ENCODE results near the gene ACER3.
"Not testable (repeated sequence)": the region's sequence is repeated elsewhere in the genome, so short reads cannot be mapped to it uniquely, and the experiment has no call there.

ACER3 gene

DNA sequence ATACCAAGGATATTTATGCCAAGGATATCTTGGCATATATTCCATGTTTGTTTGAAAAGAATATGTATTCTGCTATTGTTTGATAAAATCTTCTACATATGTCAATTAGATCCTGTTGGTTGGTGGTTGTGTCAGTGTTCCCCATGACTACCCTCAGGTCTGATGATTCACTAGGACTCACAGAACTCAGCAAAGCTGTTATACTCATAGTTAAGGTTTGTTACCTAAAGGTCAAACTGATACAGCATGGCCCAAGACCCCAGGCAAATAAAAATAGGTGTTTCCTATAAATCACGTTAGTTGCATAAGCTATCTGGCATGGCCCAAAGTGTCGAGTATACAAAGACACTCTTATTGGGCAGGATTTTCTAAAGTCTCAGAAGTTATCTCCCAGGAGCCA is 143.2 kb downstream of the ACER3 start:
- no peak for DNase-seq

DNA sequence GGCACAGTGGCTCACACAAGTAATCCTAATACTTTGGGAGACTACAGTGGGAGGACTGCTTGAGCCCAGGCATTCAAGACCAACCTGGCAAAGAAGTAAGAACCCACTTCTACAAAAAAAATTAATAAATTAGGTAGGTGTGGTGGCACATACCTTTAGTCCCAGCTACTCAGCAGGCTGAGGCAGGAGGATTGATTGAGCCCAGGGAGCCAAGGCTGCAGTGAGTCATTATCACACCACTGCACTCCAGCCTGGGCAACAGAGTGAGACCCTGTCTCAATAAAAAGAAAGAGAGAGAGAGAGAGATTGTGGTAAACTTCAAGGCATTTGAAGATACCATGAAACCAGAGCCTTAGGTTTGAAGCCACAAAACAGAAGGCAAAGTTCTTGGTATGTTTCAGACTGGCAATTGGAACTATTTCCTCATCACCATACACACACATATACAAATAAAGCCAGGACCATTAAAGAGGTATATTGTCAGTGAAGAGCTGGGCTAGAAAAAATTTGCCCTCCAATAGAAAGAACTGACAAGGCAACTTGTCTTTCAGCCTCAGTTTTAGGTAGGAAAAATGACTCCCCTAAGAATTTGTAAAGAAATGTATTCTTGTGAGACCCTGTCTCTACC is 148.9 kb downstream of the ACER3 start:
- no peak for DNase-seq

DNA sequence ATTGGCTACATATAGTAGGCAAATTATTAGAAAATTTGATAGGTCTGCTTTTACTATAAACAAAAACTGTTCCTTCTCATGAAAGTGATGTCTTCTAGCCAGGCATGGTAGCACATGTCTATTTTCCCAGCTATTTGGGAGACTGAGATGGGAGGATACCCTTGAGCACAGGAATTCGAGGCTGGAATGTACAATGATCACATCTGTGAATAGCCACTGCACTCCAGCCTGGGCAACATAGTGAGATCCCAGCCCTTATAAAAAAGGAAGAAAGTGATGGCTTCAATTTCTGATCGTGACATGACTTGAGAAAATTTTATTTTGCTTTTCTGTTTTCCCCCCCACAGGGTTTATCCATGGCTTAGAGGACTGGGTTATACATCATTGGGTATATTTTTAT is 154.0 kb downstream of the ACER3 start:
- no peak for DNase-seq

- not testable (repeated sequence) for DNase-seq
Measured at GRCh38 chr11:77018396-77018924, 157.7 kb downstream of the ACER3 start.

DNA sequence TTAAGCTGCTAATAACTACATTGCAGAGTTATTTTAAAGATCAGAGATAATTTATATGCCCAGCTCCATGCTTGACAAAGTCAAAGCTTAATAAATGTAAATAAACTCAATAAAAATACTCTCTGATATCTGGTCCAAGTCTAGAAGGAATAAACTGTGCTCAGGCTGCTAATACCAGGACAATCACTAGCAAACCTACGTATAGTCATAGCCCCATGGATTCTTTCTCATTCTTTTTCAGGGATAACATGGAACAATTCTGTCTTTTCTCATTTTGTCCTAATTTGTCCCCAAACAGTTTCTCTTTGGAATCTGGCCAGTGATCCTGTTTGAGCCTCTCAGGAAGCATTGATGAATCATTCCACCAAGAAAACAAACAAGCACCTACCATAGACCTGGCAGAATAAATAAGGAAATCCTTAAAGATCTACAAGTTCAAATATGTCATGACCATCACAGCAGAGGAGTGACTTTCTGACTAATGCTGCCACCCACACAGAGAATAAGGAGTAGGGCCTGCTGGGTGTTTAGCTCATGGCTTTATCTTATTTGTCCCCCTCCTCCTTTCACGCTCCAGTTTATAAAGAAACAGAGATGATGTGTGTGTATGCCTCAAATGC is 159.4 kb downstream of the ACER3 start:
- no peak for DNase-seq

GRCh38 chr11:77020734-77021133 is 160.0 kb downstream of the ACER3 start:
- DNase-seq = no peak

- DNase-seq = no peak
Measured at GRCh38 chr11:77024745-77025144, 164.0 kb downstream of the ACER3 start.

DNA sequence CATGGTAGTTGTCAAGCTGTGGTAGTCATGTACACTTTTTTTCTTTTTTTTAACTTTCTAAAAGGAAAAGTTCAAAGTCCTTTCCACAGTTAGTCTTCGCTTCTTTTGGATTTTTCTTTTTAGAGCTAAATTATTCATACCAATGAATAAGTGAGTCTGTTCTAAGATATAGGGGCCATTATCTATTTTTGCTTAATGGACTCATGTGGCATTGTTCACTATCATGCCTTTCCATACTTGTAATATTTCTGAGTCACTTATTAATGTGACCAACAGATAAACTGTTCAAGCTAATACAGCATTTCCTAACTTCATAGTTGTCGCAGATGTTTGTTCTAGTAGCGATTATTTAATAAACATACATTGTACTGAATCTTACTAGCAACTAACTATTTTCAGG is 165.5 kb downstream of the ACER3 start:
- DNase-seq = no peak

DNA sequence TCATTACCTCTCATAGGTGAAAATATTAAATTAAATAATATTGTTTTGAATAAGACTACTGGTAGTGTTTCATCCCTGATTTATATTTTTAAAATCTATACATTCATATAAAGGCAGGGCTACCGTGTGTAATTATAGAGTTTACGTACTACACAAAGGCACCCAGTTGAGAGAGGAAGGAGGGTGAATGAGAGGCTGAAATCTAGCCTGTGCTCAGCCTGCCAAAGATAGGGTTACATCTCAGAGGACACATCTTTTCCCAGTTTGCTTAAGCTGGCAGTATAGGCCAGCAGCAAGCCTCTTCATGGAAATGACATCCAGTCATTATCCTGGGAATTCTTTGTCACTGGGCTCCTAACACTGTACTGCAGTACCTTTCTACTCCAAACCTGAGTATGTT is 166.0 kb downstream of the ACER3 start:
- no peak for DNase-seq

- DNase-seq = no peak
Measured at GRCh38 chr11:77027275-77027674, 166.6 kb downstream of the ACER3 start.

GRCh38 chr11:77029829-77030228 is 169.1 kb downstream of the ACER3 start:
- DNase-seq = no peak

- DNase-seq = no peak
Measured at GRCh38 chr11:77030834-77031414, 170.2 kb downstream of the ACER3 start.

GRCh38 chr11:77031599-77031998 is 170.9 kb downstream of the ACER3 start:
- DNase-seq = no peak

DNA sequence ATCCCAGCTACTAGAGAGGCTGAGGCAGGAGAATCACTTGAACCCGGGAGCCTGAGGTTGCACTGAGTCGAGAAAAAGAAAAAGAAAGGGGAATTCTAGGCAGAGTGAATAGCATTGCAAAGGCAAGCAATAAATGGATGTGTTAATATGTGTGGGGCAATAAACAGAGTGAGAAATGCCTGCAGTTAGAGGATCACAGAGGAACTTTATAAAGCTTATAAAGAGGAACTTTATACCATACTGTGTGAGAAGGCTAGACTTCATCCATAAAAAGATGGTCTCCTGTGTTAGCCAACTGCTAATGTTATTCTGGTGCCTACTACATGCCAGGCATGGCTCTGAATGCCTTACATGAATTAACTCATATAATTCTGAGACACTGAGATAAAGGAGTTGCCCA is 174.3 kb downstream of the ACER3 start:
- no peak for DNase-seq

DNA sequence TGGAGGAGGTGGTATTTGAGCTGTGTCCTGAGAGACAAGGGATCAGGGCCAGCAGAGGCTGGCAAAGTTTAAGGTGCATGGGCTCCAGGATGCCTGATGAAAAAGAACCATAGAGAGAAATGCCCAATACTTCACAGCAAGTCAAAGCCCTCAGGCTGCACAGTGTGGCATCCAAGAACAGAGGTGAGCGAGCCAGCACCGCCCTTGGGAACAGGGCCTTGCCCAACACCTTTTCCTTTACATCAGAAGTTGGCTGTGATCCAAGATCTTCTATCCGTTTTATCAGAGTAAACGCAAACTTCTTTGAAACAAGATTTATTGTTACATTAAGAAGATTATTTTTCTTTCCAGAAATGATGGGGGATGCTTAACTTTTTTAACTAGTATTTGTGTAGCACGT is 174.9 kb downstream of the ACER3 start:
- no peak for DNase-seq

GRCh38 chr11:77036398-77036797 is 175.7 kb downstream of the ACER3 start:
- no peak for DNase-seq

- no peak for DNase-seq
Measured at GRCh38 chr11:77037057-77037456, 176.3 kb downstream of the ACER3 start.

GRCh38 chr11:77038029-77038824 is 177.5 kb downstream of the ACER3 start:
- no peak for DNase-seq

DNA sequence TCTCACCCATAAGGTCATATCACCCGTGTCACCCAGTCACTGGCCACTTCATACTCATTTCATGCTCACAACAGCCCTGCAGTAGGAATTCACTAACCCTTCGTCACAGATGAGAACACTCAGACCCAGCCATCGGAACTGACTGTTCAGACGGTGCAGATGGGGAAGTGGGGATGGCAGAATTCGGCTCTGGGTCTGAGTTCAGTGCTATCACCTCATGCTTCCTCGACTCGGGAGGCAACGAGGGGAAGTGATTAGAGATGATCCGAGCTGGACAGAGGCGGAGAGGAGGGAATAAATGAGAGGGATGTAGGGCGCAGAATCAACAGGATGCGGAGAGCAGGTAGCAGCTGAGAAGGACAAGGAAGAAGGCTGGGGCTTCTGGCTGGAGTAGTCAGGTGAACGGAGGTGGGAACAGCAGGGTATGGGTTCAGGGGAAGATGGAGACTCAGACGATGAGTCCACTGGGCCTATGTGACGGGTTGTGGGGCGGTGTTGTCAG is 178.2 kb downstream of the ACER3 start:
- DNase-seq = no peak

DNA sequence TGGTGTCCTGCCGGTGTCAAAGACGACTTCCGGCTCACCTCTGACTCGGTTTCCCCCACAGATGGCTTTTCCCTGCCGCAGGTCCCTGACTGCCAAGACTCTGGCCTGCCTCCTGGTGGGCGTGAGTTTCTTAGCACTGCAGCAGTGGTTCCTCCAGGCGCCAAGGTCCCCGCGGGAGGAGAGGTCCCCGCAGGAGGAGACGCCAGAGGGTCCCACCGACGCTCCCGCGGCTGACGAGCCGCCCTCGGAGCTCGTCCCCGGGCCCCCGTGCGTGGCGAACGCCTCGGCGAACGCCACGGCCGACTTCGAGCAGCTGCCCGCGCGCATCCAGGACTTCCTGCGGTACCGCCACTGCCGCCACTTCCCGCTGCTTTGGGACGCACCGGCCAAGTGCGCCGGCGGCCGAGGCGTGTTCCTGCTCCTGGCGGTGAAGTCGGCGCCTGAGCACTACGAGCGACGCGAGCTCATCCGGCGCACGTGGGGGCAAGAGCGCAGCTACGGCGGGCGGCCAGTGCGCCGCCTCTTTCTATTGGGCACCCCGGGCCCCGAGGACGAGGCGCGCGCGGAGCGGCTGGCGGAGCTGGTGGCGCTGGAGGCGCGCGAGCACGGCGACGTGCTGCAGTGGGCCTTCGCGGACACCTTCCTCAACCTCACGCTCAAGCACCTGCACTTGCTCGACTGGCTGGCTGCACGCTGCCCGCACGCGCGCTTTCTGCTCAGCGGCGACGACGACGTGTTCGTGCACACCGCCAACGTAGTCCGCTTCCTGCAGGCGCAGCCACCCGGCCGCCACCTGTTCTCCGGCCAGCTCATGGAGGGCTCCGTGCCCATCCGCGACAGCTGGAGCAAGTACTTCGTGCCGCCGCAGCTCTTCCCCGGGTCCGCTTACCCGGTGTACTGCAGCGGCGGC is 179.0 kb downstream of the ACER3 start:
- DNase-seq = no peak

DNA sequence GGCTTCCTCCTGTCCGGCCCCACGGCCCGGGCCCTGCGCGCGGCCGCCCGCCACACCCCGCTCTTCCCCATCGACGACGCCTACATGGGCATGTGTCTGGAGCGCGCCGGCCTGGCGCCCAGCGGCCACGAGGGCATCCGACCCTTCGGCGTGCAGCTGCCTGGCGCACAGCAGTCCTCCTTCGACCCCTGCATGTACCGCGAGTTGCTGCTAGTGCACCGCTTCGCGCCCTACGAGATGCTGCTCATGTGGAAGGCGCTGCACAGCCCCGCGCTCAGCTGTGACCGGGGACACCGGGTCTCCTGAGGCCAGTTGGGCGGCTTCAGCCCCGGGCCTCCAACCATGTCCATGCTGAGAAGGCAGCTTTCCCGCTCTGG is 179.7 kb downstream of the ACER3 start:
- DNase-seq = no peak

DNA sequence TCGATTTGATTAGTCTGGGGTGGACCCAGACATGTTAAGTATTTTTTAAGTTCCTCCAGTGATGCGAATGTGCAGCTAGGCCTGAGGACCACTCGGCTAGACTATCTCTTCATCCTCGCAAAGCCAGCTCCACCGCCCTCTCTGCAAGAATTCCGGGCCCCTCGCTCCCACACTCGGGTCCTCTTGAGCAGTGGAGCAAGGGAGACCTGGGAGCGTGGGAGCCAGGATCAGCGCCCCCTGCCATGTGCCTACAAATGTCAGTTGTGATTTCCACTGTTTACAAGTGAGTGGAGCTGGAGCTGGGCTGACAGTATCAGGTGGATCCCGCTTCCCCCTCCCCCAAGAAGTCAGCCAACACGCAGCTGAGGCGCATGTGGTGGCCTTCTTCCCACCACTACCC is 180.2 kb downstream of the ACER3 start:
- DNase-seq = no peak
